GM12878 (cell line): ENCODE measurements around the gene RBM12. TPM values are rescaled to one million over a fixed set of nuclear protein-coding genes. Genes with fewer than 3 reads are reported as not detected.

ENCODE experiments used
- ATAC-seq: fragments of 200-7000 bp; cut with Tn5 transposase; 3 replicates; pipeline ENCODE4 v1.9.1; 2020; ENCODE audit warnings: mild to moderate bottlenecking, moderate library complexity
- BruUV-seq: library from RNA; stranded (reverse); fragments of 400-500 nt; replicated peaks from 2 replicates; lab custom pipeline; 2021; lab: Mats Ljungman, UMichigan
- CTCF ChIA-PET: fragments of 300-600 bp; sonication (Branson Sonifier 250); formaldehyde crosslinking; extraction: SDS; loops from one replicate; lab custom pipeline; 2021; ENCODE audit warnings: inconsistent platforms; lab: Yijun Ruan, JAX
- POLR2A ChIA-PET: fragments of 350-600 bp; formaldehyde crosslinking; extraction: SDS; loops from one replicate; lab custom pipeline; 2021; ENCODE audit warnings: inconsistent platforms; lab: Charles Lee
- RAD21 ChIA-PET: fragments of 300-600 bp; sonication (Branson Sonifier 250); formaldehyde crosslinking; loops from one replicate; lab custom pipeline; 2023; ENCODE audit warnings: antibody characterized with exemption; ENCODE audit not compliant: unreplicated experiment; lab: Charles Lee
- SMC1A ChIA-PET: fragments of 300-600 bp; sonication (Branson Sonifier 250); formaldehyde crosslinking; loops from one replicate; lab custom pipeline; 2023; ENCODE audit not compliant: unreplicated experiment, uncharacterized antibody; lab: Charles Lee
- DNase-seq: peaks from one replicate; pipeline ENCODE4 v3.0.0-alpha.2; 2011; ENCODE audit warnings: low read depth, low spot score
- FAIRE-seq: peaks from 3 replicates; lab custom pipeline; 2011; peaks lifted over from hg19 to GRCh38; lab: Jason Lieb, UNC
- H2AFZ ChIP-seq: 2 replicates; pipeline ENCODE4 v1.6.0; 2011; ENCODE audit warnings: low read depth, low read length, control low read depth; ENCODE audit not compliant: control insufficient read depth
- H3K27ac ChIP-seq: 2 replicates; pipeline ENCODE4 v1.5.1; 2011; ENCODE audit warnings: control low read depth; ENCODE audit not compliant: control insufficient read depth, insufficient read depth
- H3K27me3 ChIP-seq, 2 experiments: replicated peaks in 1 of 2; 2 replicates each; pipeline versions ENCODE4 v1.6.0 to v1.6.1; 2011; ENCODE audit warnings: low read length in 1 of 2; ENCODE audit not compliant: control insufficient read depth in 2 of 2, insufficient read depth in 2 of 2
- H3K36me3 ChIP-seq, 2 experiments: 2 replicates each; pipeline ENCODE4 v1.5.1; 2011; ENCODE audit warnings: low read length in 1 of 2; ENCODE audit not compliant: control insufficient read depth in 2 of 2, insufficient read depth in 2 of 2
- H3K4me1 ChIP-seq: 2 replicates; pipeline ENCODE4 v1.6.1; 2011; ENCODE audit warnings: mild to moderate bottlenecking, low read length, moderate library complexity, mixed read lengths; ENCODE audit not compliant: control insufficient read depth, insufficient read depth
- H3K4me2 ChIP-seq: 2 replicates; pipeline ENCODE4 v1.6.0; 2011; ENCODE audit warnings: control low read depth; ENCODE audit not compliant: control insufficient read depth, insufficient read depth
- H3K4me3 ChIP-seq: fragments of 200-600 bp; sonication (generic); 2 replicates; pipeline ENCODE4 v1.5.1; 2016
- H3K79me2 ChIP-seq: 2 replicates; pipeline ENCODE4 v1.6.0; 2011; ENCODE audit warnings: low read length; ENCODE audit not compliant: control insufficient read depth, insufficient read depth
- H3K9ac ChIP-seq: 2 replicates; pipeline ENCODE4 v1.8.0; 2011; ENCODE audit warnings: low read length, control low read depth, mixed read lengths; ENCODE audit not compliant: control insufficient read depth, insufficient read depth
- H3K9me3 ChIP-seq: replicated peaks from 3 replicates; pipeline ENCODE4 v1.5.1; 2011; ENCODE audit warnings: mild to moderate bottlenecking, low read length; ENCODE audit not compliant: control insufficient read depth, insufficient read depth
- H4K20me1 ChIP-seq: 2 replicates; pipeline ENCODE4 v1.6.0; 2011; ENCODE audit not compliant: control insufficient read depth, insufficient read depth
- HSF1 ChIP-seq: fragments of 150-350 bp; IDR thresholded peaks from 2 replicates; pipeline ENCODE4 v1.6.1; 2014; ENCODE audit warnings: mild to moderate bottlenecking, low read depth, low read length
- POLR2AphosphoS5 ChIP-seq: IDR thresholded peaks from 2 replicates; pipeline ENCODE4 v1.6.1; 2011; ENCODE audit warnings: mild to moderate bottlenecking, low read length, inconsistent platforms
- ZBED1 ChIP-seq: IDR thresholded peaks from 2 replicates; pipeline ENCODE4 v1.6.1; 2016; ENCODE audit warnings: borderline replicate concordance
- ZBTB40 ChIP-seq: fragments of 450-650 bp; IDR thresholded peaks from 2 replicates; pipeline ENCODE4 v1.6.1; 2016; ENCODE audit warnings: mild to moderate bottlenecking, moderate library complexity, borderline replicate concordance
- ZNF217 ChIP-seq: fragments of 450-650 bp; IDR thresholded peaks from 2 replicates; pipeline ENCODE4 v1.6.1; 2017; ENCODE audit warnings: antibody characterized with exemption, mild to moderate bottlenecking
- WGBS: methylation state at CpG from one replicate; pipeline ENCODE4 v1.1.6; 2016; ENCODE audit warnings: low lambda C conversion rate; ENCODE audit not compliant: insufficient replicate concordance, insufficient coverage; ENCODE audit errors: missing lambda C conversion rate; 5-methylcytosine and 5-hydroxymethylcytosine counted together
- in situ Hi-C: fragments of 300-500 bp; cut with MboI; formaldehyde crosslinking; loops from 9 replicates; pipeline ENCODE4 v1.14.3; 2018; ENCODE audit warnings: mixed read lengths
- intact Hi-C: fragments of 100-400 bp; cut with micrococcal nuclease; formaldehyde crosslinking; loops from one replicate; pipeline ENCODE4 v1.14.2; 2022; ENCODE audit not compliant: unreplicated experiment
- polyA plus RNA-seq, 11 experiments: library from polyadenylated mRNA; depleted of rRNA in 4 of 11; unstranded in 6 of 11; stranded (reverse) in 5 of 11; fragments of >200 nt; fragmentation: Nextera tagmentation in 4 of 11; fragmentation: Illumina TruSeq in 1 of 11; extraction: Ambion mirVana in 4 of 11; extraction: Trizol in 1 of 11; gene quantifications; 1 replicate in 1 of 11; 2 replicates in 10 of 11; pipeline versions ENCODE4 v1.2.1 to v1.2.3, GENCODE V29; 2011 to 2016; ENCODE audit warnings: inconsistent platforms in 2 of 11, missing spikeins in 2 of 11, low read depth in 1 of 11
- total RNA-seq, 4 experiments: library from RNA; depleted of rRNA in 3 of 4; stranded (reverse); fragments of >200 nt in 3 of 4; fragmentation: Illumina TruSeq in 1 of 4; extraction: Trizol in 1 of 4; gene quantifications; 2 replicates each; pipeline versions ENCODE4 v1.2.1 to v1.2.3, GENCODE V29; 2013 to 2021
- TF ChIP-seq, protein P1 (sequence below): IDR thresholded peaks from 2 replicates; pipeline ENCODE4 v1.6.1; 2011; ENCODE audit warnings: borderline replicate concordance, low read depth, mild to moderate bottlenecking, moderate library complexity, mixed read lengths, low read length; ENCODE audit not compliant: insufficient read depth; ENCODE audit errors: extremely low read length

The RBM12 gene
- total and polyA plus RNA-seq, 10 of the 15 experiments (the other 5 are each of a cell fraction or from before 2014, with no cell fraction given), result 4.7 to 153 (median 58.5) TPM

- 96% methylated on average over 1 of the region's 1 CpG for WGBS
These were observed 44.6 kb upstream of the RBM12 start for GRCh38 chr20:35709259-35709658.

More at GRCh38 chr20:35709259-35709658, 44.6 kb upstream of the RBM12 start:
- ChIA-PET POLR2A (interaction anchor here (0.6 kb wide), 1 partner anchor 63 kb away, joined by 7 read pairs; no protein-coding TSS in a partner anchor), RAD21 (interaction anchor here (1.1 kb wide), 1 partner anchor 33 kb away, joined by 3 read pairs; the partner anchor contains the start of gene RBM39), CTCF (interaction anchor here (1.4 kb wide), 1 partner anchor 10 kb away, joined by 4 read pairs; the partner anchor contains the start of genes NFS1 and ROMO1), SMC1A (interaction anchor here (0.8 to 1.1 kb wide), 3 partner anchors 10 to 22 kb away, joined by 3 to 4 read pairs (median 3); partner anchors contain the start of genes NFS1 and ROMO1)
- no TSS peak for BruUV-seq
- peaks cover 27% of the 10 kb centered on the region for H3K79me2 ChIP-seq
- no peak overlapping the region for H2AFZ ChIP-seq
- H4K20me1 ChIP-seq, result peaks cover 13% of the 10 kb centered on the region
- H3K9me3 ChIP-seq, result no peaks in the 10 kb centered on the region
- in situ Hi-C loops, result no loop called here
- ATAC-seq (peak; percentile 5; the same call in 1 of the 3 replicates), FAIRE-seq (no peak), DNase-seq (no peak)
- no peak overlapping the region for H3K9ac ChIP-seq
- intact Hi-C loops, result no loop called here
- no peaks in the 10 kb centered on the region for H3K27me3 ChIP-seq
- TF ChIP-seq, protein P1, sequence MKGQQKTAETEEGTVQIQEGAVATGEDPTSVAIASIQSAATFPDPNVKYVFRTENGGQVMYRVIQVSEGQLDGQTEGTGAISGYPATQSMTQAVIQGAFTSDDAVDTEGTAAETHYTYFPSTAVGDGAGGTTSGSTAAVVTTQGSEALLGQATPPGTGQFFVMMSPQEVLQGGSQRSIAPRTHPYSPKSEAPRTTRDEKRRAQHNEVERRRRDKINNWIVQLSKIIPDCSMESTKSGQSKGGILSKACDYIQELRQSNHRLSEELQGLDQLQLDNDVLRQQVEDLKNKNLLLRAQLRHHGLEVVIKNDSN, result no peak
- TF ChIP-seq POLR2AphosphoS5 (peak; percentile 81), ZNF217 (no peak), ZBTB40 (no peak), ZBED1 (no peak), HSF1 (no peak)
- H3K27ac ChIP-seq, result no peak overlapping the region
- no peak overlapping the region for H3K4me3 ChIP-seq
- H3K36me3 ChIP-seq, result peaks cover 14 to 51% of the 10 kb centered on the region in 2 experiments
- no peak overlapping the region for H3K4me2 ChIP-seq
- peaks cover 13% of the 10 kb centered on the region for H3K4me1 ChIP-seq
